Esophagus squamous epithelium (tissue), 5 donors: ENCODE data around the gene DLL1. TPM values are rescaled to one million over a fixed set of nuclear protein-coding genes. Genes with fewer than 3 reads are reported as not detected.

Source experiments
- DNase-seq: peaks from one replicate; lab custom pipeline; 2025; lab: John Stamatoyannopoulos, UW
- H3K27ac ChIP-seq, 4 donors: fragments of 200-600 bp; sonication (generic); one replicate each; pipeline ENCODE4 v1.5.1; 2016 to 2019; ENCODE audit warnings: mild to moderate bottlenecking in 1 of 4
- H3K27me3 ChIP-seq, 4 donors: fragments of 200-600 bp; sonication (generic); 1 replicate in 3 of 4; 2 replicates in 1 of 4; pipeline versions ENCODE4 v1.5.1 to v1.6.0; 2017 to 2021; ENCODE audit warnings: antibody characterized with exemption in 1 of 4
- H3K36me3 ChIP-seq, 3 donors: fragments of 200-600 bp; sonication (generic); one replicate each; pipeline ENCODE4 v1.5.1; 2016 to 2019
- H3K4me1 ChIP-seq, 3 donors: fragments of 200-600 bp; sonication (generic); one replicate each; pipeline ENCODE4 v1.5.1; 2017 to 2019
- H3K4me3 ChIP-seq, 4 donors: fragments of 200-600 bp; sonication (generic); 1 replicate in 3 of 4; 2 replicates in 1 of 4; pipeline ENCODE4 v1.5.1; 2016 to 2019; ENCODE audit warnings: mild to moderate bottlenecking in 2 of 4, moderate library complexity in 1 of 4
- H3K9me3 ChIP-seq, 3 donors: fragments of 200-600 bp; sonication (generic); one replicate each; pipeline ENCODE4 v1.5.1; 2016 to 2019
- POLR2A ChIP-seq, 4 donors: fragments of 450-650 bp; IDR thresholded peaks; one replicate each; pipeline ENCODE4 v1.6.1; 2017; ENCODE audit warnings: antibody characterized with exemption in 4 of 4, mild to moderate bottlenecking in 4 of 4, moderate library complexity in 3 of 4
- WGBS, 2 donors: methylation state at CpG; one replicate each; pipeline ENCODE4 v1.1.5; 2018; 5-methylcytosine and 5-hydroxymethylcytosine counted together
- intact Hi-C: fragments of 100-400 bp; cut with DNase I; formaldehyde crosslinking; loops from one replicate; pipeline ENCODE4 v1.15.0; 2022
- total RNA-seq, 4 donors: library from RNA; depleted of rRNA; stranded (reverse); fragments of >200 nt; gene quantifications; one replicate each; pipeline ENCODE4 v1.1.0, GENCODE V29; 2016
- TF ChIP-seq, protein P1 (sequence below), 6 experiments: fragments of 450-650 bp in 4 of 6; fragments of 200-600 bp in 2 of 6; sonication (generic) in 2 of 6; IDR thresholded peaks; one replicate each; pipeline ENCODE4 v1.5.1; 2016 to 2019; ENCODE audit warnings: antibody characterized with exemption in 6 of 6, mild to moderate bottlenecking in 4 of 6, moderate library complexity in 4 of 6
- donor health status: DM: yes; HTN: yes; CAD: no.

The DLL1 gene
- total RNA-seq, 4 donors from 2014 or later, result 8.3 to 37.6 (median 15.1) TPM

DNA sequence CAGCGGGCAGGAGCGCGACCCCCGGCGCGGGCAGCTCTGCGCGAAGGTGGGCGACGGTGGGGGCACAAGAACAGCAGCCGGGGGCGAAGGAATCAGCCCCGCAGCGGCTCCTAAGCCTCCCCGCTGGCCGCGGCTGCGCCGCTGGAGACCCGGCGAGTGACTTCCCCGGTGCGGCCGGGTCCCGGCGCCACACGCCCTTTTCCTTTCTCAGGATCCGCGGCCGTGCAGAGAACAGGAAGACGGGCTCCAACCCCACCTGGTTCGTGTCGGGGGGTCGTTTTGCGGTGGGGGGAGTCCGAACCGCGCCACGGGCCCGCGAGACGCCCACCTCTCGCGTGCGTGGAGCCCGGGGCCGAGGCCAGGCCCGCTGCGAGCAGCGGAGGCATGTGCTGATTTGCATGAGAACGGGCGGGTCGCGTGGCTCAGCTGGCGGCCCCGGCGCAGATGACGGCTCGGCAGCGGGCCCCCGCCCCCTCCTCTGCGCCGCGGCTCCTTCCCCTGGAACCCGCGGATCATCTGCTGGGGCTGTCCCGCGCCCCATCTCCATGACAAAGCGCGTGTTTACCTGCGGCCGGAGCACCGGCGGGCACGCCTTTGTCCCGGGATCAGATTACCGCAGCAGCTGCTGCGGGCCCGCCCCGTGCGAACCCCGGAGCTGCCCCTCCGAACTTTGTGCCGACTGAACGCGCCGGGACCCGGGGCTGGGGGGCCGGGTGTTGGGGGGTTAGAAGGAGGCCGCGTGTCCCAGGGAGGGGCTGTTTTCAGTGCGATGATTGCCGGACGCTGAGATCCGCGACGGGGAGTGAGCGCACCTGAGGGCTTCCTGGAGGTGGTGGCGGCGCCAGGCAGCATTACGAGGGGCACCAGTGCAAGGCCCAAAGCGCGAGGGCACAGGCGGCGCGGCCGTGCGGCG, 4.9 kb upstream of the DLL1 start:
- peaks cover 5 to 91% (median 13%) of the 10 kb centered on the region in 4 donors for H3K27me3 ChIP-seq
- H3K4me3 ChIP-seq, result peak overlapping the region; percentile 33 to 75 (median 46)
- H3K4me1 ChIP-seq, result peaks cover 25 to 60% (median 37%) of the 10 kb centered on the region in 3 donors
- intact Hi-C loops, result no loop called here
- no peak for DNase-seq
- WGBS, 2 donors, result no CpG with 5 or more reads among the region's 109 CpGs
- TF ChIP-seq POLR2A (IDR thresholded peaks at IDR 0.05), result peak in 1 of 4 donors; percentile 20
- TF ChIP-seq, protein P1, sequence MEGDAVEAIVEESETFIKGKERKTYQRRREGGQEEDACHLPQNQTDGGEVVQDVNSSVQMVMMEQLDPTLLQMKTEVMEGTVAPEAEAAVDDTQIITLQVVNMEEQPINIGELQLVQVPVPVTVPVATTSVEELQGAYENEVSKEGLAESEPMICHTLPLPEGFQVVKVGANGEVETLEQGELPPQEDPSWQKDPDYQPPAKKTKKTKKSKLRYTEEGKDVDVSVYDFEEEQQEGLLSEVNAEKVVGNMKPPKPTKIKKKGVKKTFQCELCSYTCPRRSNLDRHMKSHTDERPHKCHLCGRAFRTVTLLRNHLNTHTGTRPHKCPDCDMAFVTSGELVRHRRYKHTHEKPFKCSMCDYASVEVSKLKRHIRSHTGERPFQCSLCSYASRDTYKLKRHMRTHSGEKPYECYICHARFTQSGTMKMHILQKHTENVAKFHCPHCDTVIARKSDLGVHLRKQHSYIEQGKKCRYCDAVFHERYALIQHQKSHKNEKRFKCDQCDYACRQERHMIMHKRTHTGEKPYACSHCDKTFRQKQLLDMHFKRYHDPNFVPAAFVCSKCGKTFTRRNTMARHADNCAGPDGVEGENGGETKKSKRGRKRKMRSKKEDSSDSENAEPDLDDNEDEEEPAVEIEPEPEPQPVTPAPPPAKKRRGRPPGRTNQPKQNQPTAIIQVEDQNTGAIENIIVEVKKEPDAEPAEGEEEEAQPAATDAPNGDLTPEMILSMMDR (IDR thresholded peaks at IDR 0.05), result no peak
- peak overlapping the region in 3 of 4 donors; percentile 23 to 54 (median 45) for H3K27ac ChIP-seq
- no peaks in the 10 kb centered on the region for H3K36me3 ChIP-seq
- H3K9me3 ChIP-seq, result no peaks in the 10 kb centered on the region

DNA sequence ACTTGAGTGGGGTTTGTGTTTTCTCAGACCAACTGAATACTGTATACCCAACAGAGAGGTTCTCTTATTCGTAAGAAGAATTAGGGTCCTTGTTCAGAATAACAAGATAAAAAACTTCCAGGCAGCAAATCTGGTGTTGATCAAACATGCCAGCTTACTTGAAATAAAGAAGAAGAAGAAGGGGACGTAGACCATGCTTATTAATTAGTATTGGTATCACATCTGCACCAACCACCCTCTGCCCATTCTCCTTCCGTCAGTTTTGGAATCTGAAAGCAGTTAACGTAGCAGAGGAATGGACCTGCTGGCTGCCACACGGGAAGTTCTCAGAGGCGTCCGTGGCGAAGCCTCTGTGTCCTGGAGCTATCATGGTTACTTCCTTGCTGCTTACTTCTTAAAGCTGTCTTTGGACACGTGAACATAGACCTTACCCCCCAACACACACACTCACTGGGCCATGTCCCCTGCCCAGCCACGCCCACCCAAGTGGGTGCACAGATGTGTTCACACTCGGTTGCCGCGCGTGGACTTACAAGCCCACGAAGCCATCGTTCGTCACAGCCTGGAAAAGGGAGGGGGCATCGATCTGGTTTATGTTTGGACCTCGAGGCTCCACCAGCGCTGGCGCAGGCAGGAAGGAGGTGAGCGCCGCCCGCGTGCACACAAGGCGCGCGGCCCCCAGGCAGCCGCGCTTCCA, 4.1 kb upstream of the DLL1 start:
- intact Hi-C loops, result no loop called here
- peak overlapping the region in 3 of 4 donors; percentile 23 to 54 (median 45) for H3K27ac ChIP-seq
- 27 to 48% methylated on average over 9 to 18 of the region's 30 CpGs for WGBS, 2 donors
- H3K36me3 ChIP-seq, result no peaks in the 10 kb centered on the region
- no peaks in the 10 kb centered on the region for H3K9me3 ChIP-seq
- H3K27me3 ChIP-seq, result peaks cover 5 to 96% (median 13%) of the 10 kb centered on the region in 4 donors
- H3K4me1 ChIP-seq, result peaks cover 27 to 68% (median 37%) of the 10 kb centered on the region in 3 donors
- TF ChIP-seq, protein P1 (IDR thresholded peaks at IDR 0.05), result no peak
- no peak for TF ChIP-seq POLR2A (IDR thresholded peaks at IDR 0.05)
- H3K4me3 ChIP-seq, result peak overlapping the region; percentile 33 to 75 (median 46)
- no peak for DNase-seq

DNA sequence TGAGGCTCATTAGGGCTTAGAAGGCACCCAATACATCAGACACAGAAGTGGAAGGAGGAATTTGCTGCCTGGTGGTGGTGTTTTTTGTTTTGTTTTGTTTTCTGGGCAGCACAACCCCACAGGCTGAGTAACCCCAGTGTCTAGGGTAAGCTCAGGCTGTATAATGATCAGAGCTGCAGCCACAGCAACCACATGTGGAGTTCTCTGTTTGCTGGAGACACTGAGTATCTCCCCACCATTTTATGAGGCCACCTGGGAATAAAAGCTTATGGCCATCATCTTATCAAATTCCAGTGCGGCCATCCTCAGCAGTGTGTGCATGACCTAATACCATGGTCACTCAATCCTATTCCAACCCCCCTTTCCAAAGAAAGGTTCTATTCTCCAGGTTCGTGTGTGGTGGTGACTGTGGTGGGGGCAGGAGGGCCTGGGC, 3.4 kb upstream of the DLL1 start:
- Histone ChIP-seq H3K4me3 (no peak overlapping the region), H3K4me1 (peaks cover 34 to 74% (median 40%) of the 10 kb centered on the region in 3 donors), H3K9me3 (no peaks in the 10 kb centered on the region), H3K27ac (no peak overlapping the region), H3K36me3 (no peaks in the 10 kb centered on the region), H3K27me3 (peaks cover 5 to 100% (median 13%) of the 10 kb centered on the region in 4 donors)
- 67 to 86% methylated on average over 1 to 2 of the region's 2 CpGs for WGBS, 2 donors
- no peak for TF ChIP-seq POLR2A (IDR thresholded peaks at IDR 0.05)
- TF ChIP-seq, protein P1 (IDR thresholded peaks at IDR 0.05), result no peak
- intact Hi-C loops, result no loop called here
- no peak for DNase-seq

DNA sequence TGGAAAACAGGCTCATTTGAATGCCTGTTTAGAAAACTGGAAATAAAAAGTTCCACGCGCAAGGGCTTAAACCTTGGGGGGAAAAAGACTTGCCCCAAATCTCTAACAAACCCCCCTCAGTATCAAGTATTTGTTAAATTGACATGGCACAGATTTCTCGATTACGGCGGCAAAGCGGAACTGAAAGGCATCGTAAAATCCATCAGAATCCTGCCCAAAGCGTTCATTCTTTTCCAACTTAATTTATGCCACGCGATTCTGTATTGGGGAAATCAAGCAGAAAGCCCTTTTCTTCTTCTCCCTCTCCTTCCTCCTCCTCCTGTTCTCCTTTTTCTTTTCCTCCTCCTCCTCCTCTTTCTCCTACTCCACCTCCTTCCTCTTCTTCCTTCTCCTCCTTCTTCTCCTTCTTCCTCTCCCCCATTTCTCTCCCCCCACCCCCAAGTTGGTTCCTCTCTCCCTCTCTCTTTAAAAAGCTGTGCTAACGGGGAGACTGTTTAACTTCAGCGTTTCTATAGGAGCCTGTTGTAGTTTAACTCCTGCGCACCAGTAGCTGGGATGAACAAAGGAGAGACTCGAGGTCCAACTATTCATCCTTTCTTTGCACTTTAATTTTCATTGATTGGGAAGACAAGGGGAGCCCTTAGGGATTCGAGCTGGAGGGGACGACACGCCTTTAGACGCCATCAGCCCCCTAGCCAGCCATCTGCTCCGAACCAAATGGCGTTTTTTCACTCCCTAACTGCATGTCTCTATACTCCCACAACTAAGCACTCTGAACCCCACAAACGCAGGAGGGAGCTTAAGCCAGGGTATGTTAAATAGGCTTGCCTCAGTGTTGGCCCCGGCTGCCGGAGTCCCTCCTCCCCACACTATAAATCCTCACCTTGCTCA, 2.7 kb upstream of the DLL1 start:
- intact Hi-C loops, result no loop called here
- H3K27me3 ChIP-seq, result peaks cover 5 to 100% (median 13%) of the 10 kb centered on the region in 4 donors
- H3K4me1 ChIP-seq, result peaks cover 41 to 82% (median 46%) of the 10 kb centered on the region in 3 donors
- H3K36me3 ChIP-seq, result no peaks in the 10 kb centered on the region
- no peak for DNase-seq
- no peak for TF ChIP-seq POLR2A (IDR thresholded peaks at IDR 0.05)
- TF ChIP-seq, protein P1 (IDR thresholded peaks at IDR 0.05), result no peak
- WGBS, 2 donors, result 62% methylated on average over 23 of the region's 23 CpGs
- H3K9me3 ChIP-seq, result no peaks in the 10 kb centered on the region
- H3K4me3 ChIP-seq, result peak overlapping the region in 1 of 4 donors; percentile 4
- H3K27ac ChIP-seq, result peak overlapping the region in 2 of 4 donors; percentile 84 to 89
